ENCODE results near the gene GABPB1. TPM values are rescaled to one million over a fixed set of nuclear protein-coding genes. Genes with fewer than 3 reads are reported as not detected.

The GABPB1 gene
- total RNA-seq, 3 donors from 2014 or later (not counting 1 experiment from before 2014, with no cell fraction given) = 20.8 to 30.8 (median 26.3) TPM

GRCh38 chr15:50256188-50257041 is 98.6 kb downstream of the GABPB1 start:
- WGBS (ENCODE audit: insufficient coverage) = 77% methylated on average over 5 of the region's 5 CpGs
- H3K9me3 Mint-ChIP-seq = no peaks in the 10 kb centered on the region
- Histone ChIP-seq H3K9me3 (ENCODE audit: control insufficient read depth, insufficient read depth, low read length) (no peaks in the 10 kb centered on the region), H3K27ac (ENCODE audit: low read length) (no peak overlapping the region), H3K4me3 (ENCODE audit: low read length) (no peak overlapping the region), H3K4me1 (ENCODE audit: control insufficient read depth, insufficient read depth, low read length) (peaks cover 25% of the 10 kb centered on the region), H3K36me3 (ENCODE audit: control insufficient read depth, insufficient read depth, low read length) (no peaks in the 10 kb centered on the region), H3K27me3 (ENCODE audit: control insufficient read depth, insufficient read depth, low read length) (no peaks in the 10 kb centered on the region)
- no peak overlapping the region for H3K27ac Mint-ChIP-seq
- DNase-seq (no peak), ATAC-seq (no peak)
- no peaks in the 10 kb centered on the region for H3K36me3 Mint-ChIP-seq
- intact Hi-C loops (cut with micrococcal nuclease) = no loop called here
- H3K4me3 Mint-ChIP-seq = no peak overlapping the region
- no peak for TF ChIP-seq CTCF (IDR thresholded peaks at IDR 0.05)
- H3K4me1 Mint-ChIP-seq = peaks cover 21 to 24% of the 10 kb centered on the region in 2 donors
- no peaks in the 10 kb centered on the region for H3K27me3 Mint-ChIP-seq (ENCODE audit: low read depth in 2 of 2)

- ATAC-seq (no peak), DNase-seq (no peak)
- Histone ChIP-seq H3K4me1 (ENCODE audit: control insufficient read depth, insufficient read depth, low read length) (peaks cover 14% of the 10 kb centered on the region), H3K27me3 (ENCODE audit: control insufficient read depth, insufficient read depth, low read length) (no peaks in the 10 kb centered on the region), H3K27ac (ENCODE audit: low read length) (no peak overlapping the region), H3K4me3 (ENCODE audit: low read length) (no peak overlapping the region), H3K36me3 (ENCODE audit: control insufficient read depth, insufficient read depth, low read length) (no peaks in the 10 kb centered on the region), H3K9me3 (ENCODE audit: control insufficient read depth, insufficient read depth, low read length) (no peaks in the 10 kb centered on the region)
- H3K27ac Mint-ChIP-seq = no peak overlapping the region
- no peaks in the 10 kb centered on the region for H3K36me3 Mint-ChIP-seq
- no peaks in the 10 kb centered on the region for H3K9me3 Mint-ChIP-seq
- H3K27me3 Mint-ChIP-seq (ENCODE audit: low read depth in 2 of 2) = no peaks in the 10 kb centered on the region
- WGBS (ENCODE audit: insufficient coverage) = 97% methylated on average over 11 of the region's 11 CpGs
- intact Hi-C loops (cut with micrococcal nuclease) = no loop called here
- TF ChIP-seq CTCF (IDR thresholded peaks at IDR 0.05) = no peak
- peaks cover 14 to 16% of the 10 kb centered on the region in 2 donors for H3K4me1 Mint-ChIP-seq
- no peak overlapping the region for H3K4me3 Mint-ChIP-seq
Measured at GRCh38 chr15:50252556-50252955, 102.4 kb downstream of the GABPB1 start.

- H3K27ac Mint-ChIP-seq = no peak overlapping the region
- DNase-seq (no peak), ATAC-seq (no peak)
- no peak overlapping the region for H3K27ac ChIP-seq (ENCODE audit: low read length)
- 93% methylated on average over 11 of the region's 11 CpGs for WGBS (ENCODE audit: insufficient coverage)
- TF ChIP-seq CTCF (IDR thresholded peaks at IDR 0.05) = no peak
- H3K4me3 Mint-ChIP-seq = no peak overlapping the region
- no peaks in the 10 kb centered on the region for H3K9me3 Mint-ChIP-seq
- H3K9me3 ChIP-seq (ENCODE audit: control insufficient read depth, insufficient read depth, low read length) = no peaks in the 10 kb centered on the region
- no peaks in the 10 kb centered on the region for H3K36me3 Mint-ChIP-seq
- H3K4me1 Mint-ChIP-seq = peaks cover 16 to 18% of the 10 kb centered on the region in 2 donors
- intact Hi-C loops (cut with micrococcal nuclease) = no loop called here
- H3K27me3 ChIP-seq (ENCODE audit: control insufficient read depth, insufficient read depth, low read length) = no peaks in the 10 kb centered on the region
- H3K36me3 ChIP-seq (ENCODE audit: control insufficient read depth, insufficient read depth, low read length) = no peaks in the 10 kb centered on the region
- H3K4me1 ChIP-seq (ENCODE audit: control insufficient read depth, insufficient read depth, low read length) = peaks cover 17% of the 10 kb centered on the region
- H3K4me3 ChIP-seq (ENCODE audit: low read length) = no peak overlapping the region
- no peaks in the 10 kb centered on the region for H3K27me3 Mint-ChIP-seq (ENCODE audit: low read depth in 2 of 2)
Measured at GRCh38 chr15:50251638-50252182, 103.3 kb downstream of the GABPB1 start.

Data from natural killer cell (primary cell).